Measurements from ENCODE around the gene EXOC3L4.
A peak's percentile ranks its signal among the peaks of the same experiment; 100 is the strongest.

EXOC3L4 gene

GRCh38 chr14:103091041-103091882, 3.3 kb upstream of the EXOC3L4 start:
- DNase-seq = peak; percentile 73

- no peak for DNase-seq
Observed at GRCh38 chr14:103091883-103092222, 2.7 kb upstream of the EXOC3L4 start.

GRCh38 chr14:103093856-103094405, 594 bp upstream of the EXOC3L4 start:
- DNase-seq = no peak

DNA sequence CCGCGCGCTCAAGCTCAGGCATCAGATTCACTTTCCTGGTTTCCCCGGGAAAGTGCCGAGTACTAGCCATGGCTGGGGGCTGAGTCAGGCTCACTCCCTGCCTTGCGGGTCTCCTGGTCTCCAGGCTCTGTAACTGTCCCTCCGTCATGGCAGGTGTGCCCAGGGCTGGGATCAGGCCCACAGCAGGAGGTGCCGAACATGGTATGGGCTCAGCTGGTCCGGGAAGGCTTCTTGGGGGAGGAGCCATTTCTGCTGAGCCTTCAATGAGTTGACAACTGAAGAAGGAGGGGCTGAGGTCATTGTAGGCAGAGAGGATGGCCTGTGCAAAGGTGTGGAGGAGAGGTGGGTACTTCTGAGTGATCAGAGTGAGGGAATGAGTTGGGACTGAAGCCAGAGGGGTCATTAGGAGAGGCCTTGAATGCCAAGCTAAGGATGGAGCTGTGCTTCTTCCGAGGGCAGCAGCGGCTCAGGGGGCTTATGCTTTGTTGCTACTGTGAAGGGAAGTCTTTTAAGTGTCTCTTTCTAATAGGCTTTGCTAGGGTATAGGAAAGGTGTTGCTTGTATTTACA, 769 bp downstream of the EXOC3L4 start:
- DNase-seq = no peak

GRCh38 chr14:103096387-103096786, 1.9 kb downstream of the EXOC3L4 start:
- DNase-seq = no peak

DNA sequence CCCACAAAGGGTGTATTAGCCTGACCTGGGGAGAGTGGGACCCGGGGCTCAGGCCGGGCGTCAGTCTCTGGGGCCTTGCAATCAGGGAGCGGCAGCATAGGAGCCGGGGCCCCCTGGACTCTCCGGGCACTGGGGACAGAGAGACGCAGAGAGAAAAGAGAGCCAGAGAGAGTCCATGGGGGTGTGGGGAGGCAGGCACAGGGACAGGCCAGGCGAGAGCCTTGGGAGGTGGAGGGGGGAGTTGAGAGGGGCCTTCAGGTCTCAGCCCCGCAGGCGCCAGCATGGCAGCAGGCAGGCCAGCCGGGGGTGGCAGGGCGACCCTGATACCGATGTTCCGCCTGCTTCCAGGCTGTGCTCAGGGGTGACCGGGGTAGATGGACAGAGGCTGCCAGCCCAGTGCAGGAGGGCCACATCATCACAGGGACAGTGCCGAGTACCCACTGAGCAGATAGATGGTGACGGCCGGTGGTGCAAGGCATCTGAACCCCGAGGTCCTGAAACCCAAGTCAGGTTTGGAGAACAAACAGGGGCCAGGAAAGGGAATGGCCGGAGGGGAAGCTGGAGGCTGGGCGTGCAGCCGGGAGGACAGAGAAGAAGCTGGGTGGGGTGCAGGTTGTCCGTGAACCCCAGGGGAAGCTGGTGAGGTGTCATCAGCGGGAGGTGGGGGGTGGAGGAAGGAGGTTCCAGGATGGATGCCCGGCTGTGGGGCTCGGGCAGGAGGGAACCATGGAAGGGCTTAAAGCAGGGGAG, 2.9 kb downstream of the EXOC3L4 start:
- DNase-seq = no peak

- no peak for DNase-seq
Observed at GRCh38 chr14:103097994-103098957, 3.8 kb downstream of the EXOC3L4 start.

DNA sequence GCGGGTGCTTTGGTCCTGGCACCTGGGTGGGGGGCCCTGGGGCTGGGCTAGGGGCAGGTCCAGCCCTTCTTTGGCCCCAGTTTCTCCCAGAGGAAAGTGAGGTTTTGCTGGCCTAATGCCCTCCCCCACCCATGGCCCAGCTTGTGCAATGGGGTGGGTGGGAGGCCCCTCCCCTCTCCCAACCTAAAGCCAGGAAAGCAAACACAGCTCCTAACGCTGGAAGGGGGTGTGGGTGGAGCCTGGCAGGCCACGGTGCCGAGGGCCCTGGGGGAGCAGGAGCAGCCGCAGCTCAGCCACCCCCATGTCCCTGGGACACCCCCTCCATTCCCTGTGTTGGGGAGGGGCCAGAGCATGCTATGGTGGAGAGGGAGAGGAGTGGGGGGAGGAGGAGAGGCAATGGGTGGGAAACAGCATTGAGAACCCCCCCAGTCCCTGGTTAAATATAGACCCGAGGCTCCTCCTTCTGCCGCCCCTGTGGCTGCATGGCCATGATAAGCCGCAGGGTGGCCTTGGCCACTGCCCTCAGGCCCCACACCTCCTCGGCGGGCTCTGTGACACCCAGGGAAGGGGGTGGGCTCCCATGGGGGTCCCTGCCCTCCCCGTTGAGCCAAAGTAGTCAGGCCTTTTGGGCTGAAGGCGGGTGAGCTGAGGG, 4.7 kb downstream of the EXOC3L4 start:
- no peak for DNase-seq

DNA sequence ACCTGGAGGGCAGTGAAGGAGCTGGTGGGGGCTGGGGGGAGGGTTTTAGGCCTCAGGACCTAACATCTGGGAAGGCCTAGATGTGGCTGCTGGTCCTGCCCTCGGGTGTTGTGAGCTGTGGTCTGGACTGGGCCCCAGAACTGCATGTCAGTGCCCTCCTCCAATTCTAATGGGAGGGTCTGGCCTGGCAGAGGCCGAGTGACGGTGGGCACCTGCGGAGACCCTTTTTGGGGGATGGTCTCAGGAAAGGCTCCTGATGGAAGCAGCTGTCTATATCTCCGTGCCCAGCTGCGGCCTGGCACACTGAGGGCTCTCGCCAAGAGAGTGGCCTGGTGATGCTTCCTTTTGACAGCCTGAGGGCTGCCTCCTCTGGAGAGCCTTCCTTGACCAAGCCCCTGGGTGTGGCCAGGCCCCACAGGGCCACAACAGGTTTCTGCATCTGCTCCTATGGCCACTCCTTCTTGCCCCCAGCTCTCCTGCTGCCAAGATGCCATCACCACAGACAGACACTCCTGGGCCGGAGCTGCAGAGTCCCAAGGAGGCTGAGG, 5.3 kb downstream of the EXOC3L4 start:
- DNase-seq = no peak

DNA sequence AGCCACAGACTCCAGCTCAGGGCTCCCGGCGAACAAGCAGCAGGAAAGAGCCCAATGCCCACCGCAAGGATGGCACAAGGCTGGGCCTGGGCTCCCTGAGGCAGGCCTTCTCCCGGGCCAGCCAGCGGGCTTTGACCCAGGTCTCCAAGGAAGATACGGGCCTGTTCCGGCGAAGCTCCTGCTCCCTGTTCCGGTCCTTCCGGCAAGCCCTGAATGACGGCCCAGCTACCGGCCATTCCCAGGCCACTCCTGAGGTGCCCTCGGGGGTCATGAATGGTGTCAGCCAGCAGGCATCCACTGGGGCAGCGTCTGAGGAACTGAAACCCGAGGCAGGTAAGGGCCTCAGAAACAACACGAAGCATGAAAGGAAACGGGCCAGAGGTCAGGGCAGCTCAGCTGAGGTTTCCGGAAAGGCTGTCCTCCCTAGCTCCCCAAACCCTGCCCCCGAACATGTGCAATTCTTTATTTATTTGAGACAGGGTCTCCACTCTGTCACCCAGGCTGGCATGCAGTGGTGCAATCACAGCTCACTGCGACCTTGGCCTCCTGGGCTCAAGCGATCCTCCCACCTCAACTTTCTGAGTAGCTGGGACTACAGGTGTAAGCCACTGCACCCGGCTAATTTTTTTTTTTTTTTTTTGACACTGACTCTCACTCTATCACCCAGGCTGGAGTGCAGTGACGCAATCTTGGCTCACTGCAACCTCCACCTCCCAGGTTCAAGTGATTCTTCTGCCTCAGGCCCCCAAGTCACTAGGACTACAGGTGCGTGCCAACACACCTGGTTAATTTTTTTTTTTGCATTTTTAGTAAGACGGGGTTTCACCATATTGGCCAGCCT, 6.0 kb downstream of the EXOC3L4 start:
- no peak for DNase-seq

DNA sequence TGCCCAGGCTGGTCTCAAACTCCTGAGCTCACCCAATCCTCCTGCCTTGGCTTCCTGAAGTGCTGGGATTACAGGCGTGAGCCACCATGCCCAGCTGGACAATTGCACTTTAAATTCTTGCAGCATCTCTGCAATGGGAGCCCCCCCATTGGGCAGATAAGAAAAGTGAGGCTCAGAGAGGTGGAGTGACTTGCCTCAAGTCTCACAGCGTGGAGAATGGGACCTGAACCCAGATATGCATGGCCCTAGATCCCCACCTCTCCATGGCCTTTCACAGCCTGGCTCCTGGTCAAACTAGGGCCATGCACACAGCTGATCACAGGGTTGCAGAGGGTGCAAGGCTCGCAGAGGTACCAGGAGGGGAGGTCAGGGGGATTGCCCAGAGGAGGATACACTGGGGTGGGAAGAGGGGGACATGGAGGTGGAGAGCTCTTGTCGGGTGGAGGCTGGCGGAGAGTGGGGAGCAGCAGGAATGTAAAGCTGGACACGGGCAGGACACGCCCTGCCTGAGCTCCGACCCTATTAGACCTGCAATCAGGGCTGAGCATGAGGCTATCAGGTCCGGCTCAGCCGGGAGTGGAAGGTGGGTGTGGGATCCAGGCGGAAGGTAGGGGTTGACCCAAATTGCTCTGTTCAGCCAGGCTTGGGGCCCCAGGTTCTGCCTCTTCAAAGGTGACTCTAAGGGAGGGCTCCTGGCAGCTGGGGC, 6.9 kb downstream of the EXOC3L4 start:
- DNase-seq = no peak

GRCh38 chr14:103101963-103102688, 7.6 kb downstream of the EXOC3L4 start:
- no peak for DNase-seq

- DNase-seq = no peak
Observed at GRCh38 chr14:103102689-103103260, 8.2 kb downstream of the EXOC3L4 start.

GRCh38 chr14:103103461-103104388, 9.2 kb downstream of the EXOC3L4 start:
- no peak for DNase-seq

DNA sequence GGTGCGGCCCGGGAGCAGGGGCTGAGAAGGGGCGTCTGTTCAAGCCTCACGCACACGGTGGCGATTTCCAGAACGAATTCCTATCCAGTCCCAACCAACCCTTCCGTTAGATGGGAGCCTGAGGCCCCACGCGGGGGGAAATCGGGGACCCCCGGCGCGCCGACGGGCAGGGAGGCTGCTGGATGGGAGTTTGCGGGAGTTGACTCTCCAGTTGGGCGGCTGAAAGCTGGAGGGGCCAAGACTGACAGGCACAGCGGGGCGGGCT, 9.8 kb downstream of the EXOC3L4 start:
- DNase-seq = no peak

DNA sequence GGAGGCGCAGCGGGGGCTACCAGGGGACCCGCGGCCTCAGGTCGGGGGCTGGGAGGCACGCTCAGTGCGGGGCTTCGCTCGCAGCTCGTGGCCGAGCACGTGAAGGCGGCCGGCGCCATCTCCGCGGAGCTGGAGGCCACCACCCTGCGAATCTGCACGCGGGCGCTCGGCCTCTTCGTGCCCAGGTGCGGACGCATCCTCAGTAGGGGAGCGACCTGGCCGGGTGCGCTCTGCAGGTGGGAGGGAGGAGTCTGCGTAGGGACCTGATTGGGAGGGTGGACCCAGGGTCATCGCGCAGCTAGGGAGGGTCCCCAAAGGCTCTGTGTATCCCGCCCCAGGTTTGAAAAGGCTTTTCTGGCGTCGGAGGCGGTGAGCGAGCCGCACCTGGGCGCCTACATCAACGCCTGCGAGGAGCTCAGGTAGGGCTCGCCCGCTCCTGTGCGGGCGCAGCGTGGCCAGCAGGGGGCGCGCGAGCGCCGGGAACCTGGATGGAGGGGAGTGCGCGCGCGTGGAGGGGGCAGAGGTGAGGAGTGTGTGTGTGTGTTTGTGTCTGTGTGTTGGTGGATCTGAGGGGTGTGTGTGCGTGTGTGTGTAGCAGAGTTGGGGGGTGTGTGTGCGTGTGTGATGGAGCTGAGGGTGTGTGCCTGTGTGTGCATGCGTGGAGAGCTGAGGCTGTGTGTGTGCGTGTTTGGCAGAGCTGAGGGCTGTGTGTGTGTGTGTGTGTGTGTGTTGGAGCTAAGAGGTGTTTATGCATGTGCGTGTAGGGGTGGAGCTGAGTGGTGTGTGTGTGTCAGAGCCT, 10.3 kb downstream of the EXOC3L4 start:
- peak; percentile 72 for DNase-seq

- no peak for DNase-seq
Observed at GRCh38 chr14:103105580-103106150, 11.1 kb downstream of the EXOC3L4 start.
